HL-60 (cell line): Measurements from ENCODE around the gene CORIN.
"Not testable (repeated sequence)": the region's sequence is repeated elsewhere in the genome, so short reads cannot be mapped to it uniquely, and the experiment has no call there.

ENCODE experiments used
- DNase-seq, 2 experiments: peaks; one replicate each; pipeline ENCODE4 v3.0.0-alpha.2; 2010 to 2020; ENCODE audit warnings: low read depth in 1 of 2, low spot score in 1 of 2
- H3K27ac ChIP-seq: fragments of 250-450 bp; sonication (Bioruptor Pico); replicated peaks from 2 replicates; pipeline ENCODE4 v1.5.1; 2020; ENCODE audit warnings: mild to moderate bottlenecking, moderate library complexity
- H3K27me3 ChIP-seq: fragments of 250-450 bp; sonication (Bioruptor Pico); 2 replicates; pipeline ENCODE4 v1.5.1; 2021; ENCODE audit warnings: mild to moderate bottlenecking, moderate library complexity; ENCODE audit not compliant: insufficient read depth, poor library complexity, severe bottlenecking
- H3K4me3 ChIP-seq: replicated peaks from 2 replicates; pipeline ENCODE4 v1.5.1; 2011; ENCODE audit warnings: mild to moderate bottlenecking, control low read depth, low read length; ENCODE audit not compliant: insufficient read depth
- CTCF ChIP-seq: IDR thresholded peaks from one replicate; pipeline ENCODE4 v1.5.1; 2011; ENCODE audit warnings: low read length, control low read depth, inconsistent platforms; ENCODE audit not compliant: insufficient read depth
- GABPA ChIP-seq: IDR thresholded peaks from 2 replicates; pipeline ENCODE4 v1.6.1; 2012; ENCODE audit warnings: low read depth
- POLR2AphosphoS5 ChIP-seq: IDR thresholded peaks from 2 replicates; pipeline ENCODE4 v1.6.1; 2012; ENCODE audit warnings: low read depth
- REST ChIP-seq: IDR thresholded peaks from 2 replicates; pipeline ENCODE4 v1.6.1; 2012; ENCODE audit warnings: low read depth; ENCODE audit not compliant: insufficient replicate concordance
- SPI1 ChIP-seq: IDR thresholded peaks from 2 replicates; pipeline ENCODE4 v1.6.1; 2012; ENCODE audit warnings: low read depth, mild to moderate bottlenecking, borderline replicate concordance

CORIN gene

DNA sequence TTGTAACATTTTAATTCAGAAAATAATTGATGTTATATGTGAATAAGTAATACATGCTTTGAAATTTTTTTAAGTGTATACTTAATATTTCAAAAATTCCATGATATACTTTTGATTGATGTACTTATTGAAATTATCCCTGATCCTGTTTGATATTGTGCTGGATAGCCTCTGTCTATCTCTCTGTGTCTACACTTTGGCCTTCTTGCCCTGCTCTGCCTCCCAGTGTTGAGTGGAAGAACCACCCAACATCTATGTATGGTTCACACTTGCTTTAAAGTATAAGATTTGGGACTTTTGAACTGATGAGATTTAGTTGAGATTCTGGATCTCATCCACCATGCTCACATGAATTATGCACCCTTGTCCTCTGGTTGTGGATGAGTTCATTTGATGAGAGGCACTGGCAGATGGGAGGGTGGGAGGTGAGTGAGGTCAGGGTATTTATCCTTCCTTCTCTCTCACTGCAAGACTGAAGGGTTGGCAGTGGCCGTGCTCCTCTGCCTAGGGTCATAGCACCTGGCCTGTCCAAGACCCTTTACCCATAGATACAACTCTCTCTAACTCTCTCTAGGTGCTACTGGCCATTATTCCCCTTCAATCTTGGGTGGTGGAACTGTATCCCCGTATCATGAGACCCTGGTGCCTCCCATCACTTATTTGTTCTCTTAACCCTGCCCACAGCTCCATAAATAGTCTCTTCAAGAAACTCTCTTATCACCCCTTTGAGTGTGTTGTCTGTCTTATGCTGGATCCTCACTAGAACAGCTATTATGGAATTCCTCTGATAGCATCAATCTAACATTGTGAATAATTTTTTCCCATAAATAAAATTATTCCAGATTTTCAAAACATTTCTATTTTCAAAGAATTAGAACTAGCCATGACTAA lies 75.2 kb downstream of the CORIN start:
- no peak for TF ChIP-seq POLR2AphosphoS5
- no peak for TF ChIP-seq SPI1
- no peak for TF ChIP-seq REST
- no peak for TF ChIP-seq CTCF
- no peak for TF ChIP-seq GABPA
- no peak for DNase-seq
- no peaks in the 10 kb centered on the region for H3K27me3 ChIP-seq

DNA sequence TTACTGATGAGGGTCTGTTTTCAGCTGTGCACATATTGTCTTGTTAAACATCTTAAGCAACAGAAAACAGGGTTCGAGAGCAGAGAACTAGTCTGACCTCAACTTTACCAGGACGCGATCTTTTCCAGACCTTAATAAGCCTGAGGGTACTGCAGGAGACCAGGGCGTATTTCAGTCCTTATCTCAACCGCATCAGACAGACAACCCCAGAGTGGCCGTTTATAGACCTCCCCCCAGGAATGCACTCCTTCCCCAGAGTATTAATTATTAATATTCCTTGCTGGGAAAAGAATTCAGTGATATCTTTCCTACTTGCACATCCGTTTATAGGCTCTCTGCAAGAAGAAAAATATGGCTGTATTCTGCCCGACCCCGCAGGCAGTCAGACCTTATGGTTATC lies 84.6 kb downstream of the CORIN start:
- DNase-seq, H3K27ac ChIP-seq, H3K4me3 ChIP-seq, H3K27me3 ChIP-seq: not testable (repeated sequence)

More for the DNA sequence above, 75.2 kb downstream of the CORIN start:
- no peak overlapping the region for H3K27ac ChIP-seq
- no peak overlapping the region for H3K4me3 ChIP-seq

- Histone ChIP-seq H3K4me3 (no peak overlapping the region), H3K27ac (no peak overlapping the region), H3K27me3 (no peaks in the 10 kb centered on the region)
- TF ChIP-seq POLR2AphosphoS5, result no peak
- DNase-seq, result no peak
Observed at GRCh38 chr4:47752214-47752613, 85.7 kb downstream of the CORIN start.

DNA sequence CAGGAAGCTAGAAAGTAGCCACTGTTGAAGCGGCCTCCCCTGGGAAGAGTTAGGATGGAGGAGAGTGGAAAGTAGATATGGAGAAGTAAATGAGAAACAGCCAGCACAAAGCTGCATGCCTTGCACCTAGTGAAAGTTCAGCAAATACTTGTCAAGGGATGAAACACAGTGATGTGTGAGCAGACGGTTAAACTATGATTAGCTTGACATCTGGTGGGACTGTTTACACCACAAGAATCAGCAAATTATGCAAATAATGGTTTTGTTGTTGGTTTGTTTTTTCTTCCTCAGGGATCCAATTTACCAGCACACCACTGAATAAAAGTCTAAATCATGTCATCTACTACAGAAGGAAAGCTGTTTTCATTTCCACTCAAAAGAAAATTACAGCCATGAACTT lies 87.1 kb downstream of the CORIN start:
- Histone ChIP-seq H3K4me3 (no peak overlapping the region), H3K27ac (no peak overlapping the region), H3K27me3 (no peaks in the 10 kb centered on the region)
- TF ChIP-seq CTCF (no peak), REST (no peak), GABPA (no peak), POLR2AphosphoS5 (no peak), SPI1 (no peak)
- no peak for DNase-seq

GRCh38 chr4:47749858-47750257 lies 88.0 kb downstream of the CORIN start:
- TF ChIP-seq POLR2AphosphoS5 (no peak), SPI1 (no peak), REST (no peak), GABPA (no peak), CTCF (no peak)
- Histone ChIP-seq H3K27ac (no peak overlapping the region), H3K4me3 (no peak overlapping the region), H3K27me3 (no peaks in the 10 kb centered on the region)
- DNase-seq, result no peak
